Measurements from ENCODE around the gene STAT6. TPM values are rescaled to one million over a fixed set of nuclear protein-coding genes. Genes with fewer than 3 reads are reported as not detected.

The STAT6 gene
- total and polyA plus RNA-seq, 2 donors (not counting 3 experiments of a cell fraction or from before 2014, with no cell fraction given), result 136 to 147 TPM

GRCh38 chr12:57047981-57048380, 63.2 kb downstream of the STAT6 start:
- FAIRE-seq, result no peak
- no peaks in the 10 kb centered on the region for H3K79me2 ChIP-seq (ENCODE audit: control insufficient read depth, insufficient read depth, low read length)
- intact Hi-C loops (cut with micrococcal nuclease), result no loop called here
- peaks cover 9% of the 10 kb centered on the region in 2 experiments for H3K27me3 ChIP-seq (ENCODE audit: control insufficient read depth in 2 of 2, insufficient read depth in 2 of 2, low read length in 2 of 2)
- no peak overlapping the region for H3K9ac ChIP-seq (replicated peaks; ENCODE audit: extremely low read depth, insufficient read depth, low read length)
- DNase-seq (ENCODE audit: low read depth, low spot score), result no peak
- H3K36me3 ChIP-seq (ENCODE audit: control insufficient read depth in 2 of 2, extremely low read depth in 1 of 2, insufficient read depth in 2 of 2, low read length in 2 of 2), result no peaks in the 10 kb centered on the region
- H3K9me3 ChIP-seq (replicated peaks; ENCODE audit: control insufficient read depth, insufficient read depth, low read length), result no peaks in the 10 kb centered on the region
- no peak overlapping the region for H3K4me3 ChIP-seq (replicated peaks in 1 of 3; ENCODE audit: insufficient read depth in 1 of 3, low read depth in 1 of 3, low read length in 3 of 3)
- BruUV-seq (replicated peaks), result no TSS peak
- no peaks in the 10 kb centered on the region for H3K4me1 ChIP-seq (ENCODE audit: control insufficient read depth, extremely low read depth, insufficient read depth, low read length)
- H2AFZ ChIP-seq (ENCODE audit: low read depth, low read length), result no peak overlapping the region
- dilution Hi-C loops (cut with MboI; ENCODE audit: extremely low pct_ligation_motif_present, low sequenced_read_pairs), result no loop called here
- no peak overlapping the region for H3K27ac ChIP-seq (ENCODE audit: insufficient read depth, low read depth, low read length)
- POLR2A ChIA-PET, result no interaction called here
- H4K20me1 ChIP-seq (replicated peaks; ENCODE audit: control insufficient read depth, extremely low read depth, insufficient read depth, low read length), result no peaks in the 10 kb centered on the region
- H3K9me1 ChIP-seq (replicated peaks; ENCODE audit: control insufficient read depth, extremely low read depth, insufficient read depth, low read length), result no peaks in the 10 kb centered on the region
- TF ChIP-seq EZH2 (IDR thresholded peaks at IDR 0.05; ENCODE audit: borderline replicate concordance, low read depth, low read length, severe bottlenecking), result no peak
- TF ChIP-seq GATA2 (IDR thresholded peaks at IDR 0.05; ENCODE audit: insufficient read depth, insufficient read length, low read depth, low read length), result no peak
- no peak for TF ChIP-seq CTCF (IDR thresholded peaks at IDR 0.05; ENCODE audit: extremely low read depth in 1 of 2, insufficient read depth in 1 of 2, low read depth in 1 of 2, low read length in 2 of 2)
- TF ChIP-seq MYC (IDR thresholded peaks at IDR 0.05; ENCODE audit: low read depth, low read length), result no peak
- no peak for TF ChIP-seq FOS (IDR thresholded peaks at IDR 0.05; ENCODE audit: borderline replicate concordance, insufficient read depth, low read length)
- no peak for TF ChIP-seq MAX (IDR thresholded peaks at IDR 0.05; ENCODE audit: insufficient read depth, insufficient read length)
- TF ChIP-seq POLR2AphosphoS5 (IDR thresholded peaks at IDR 0.05; ENCODE audit: insufficient read depth, low read depth, low read length), result no peak
- no peak for TF ChIP-seq JUN (IDR thresholded peaks at IDR 0.05; ENCODE audit: borderline replicate concordance, insufficient read depth, insufficient read length, low read depth)
- TF ChIP-seq POLR2A (IDR thresholded peaks at IDR 0.05; ENCODE audit: low read depth, low read length), result no peak
- H3K4me2 ChIP-seq (ENCODE audit: insufficient read depth, low read length), result no peak overlapping the region
- CTCF ChIA-PET, result no interaction called here

All from endothelial cell of umbilical vein (primary cell).